GM21723 (cell line): ENCODE data around the gene CLDN18.

Experiments
- ATAC-seq: cut with Tn5 transposase; IDR thresholded peaks from one replicate; pipeline ENCODE4 v1.9.1; 2021; ENCODE audit warnings: mild to moderate bottlenecking, moderate library complexity; ENCODE audit not compliant: unreplicated experiment

The CLDN18 gene

GRCh38 chr3:138023754-138024153, 13.8 kb downstream of the CLDN18 start:
- no peak for ATAC-seq

- no peak for ATAC-seq
Observed at GRCh38 chr3:138025553-138025952, 15.6 kb downstream of the CLDN18 start.

- ATAC-seq: no peak
Observed at GRCh38 chr3:138027821-138028220, 17.9 kb downstream of the CLDN18 start.

GRCh38 chr3:138030734-138031280, 20.8 kb downstream of the CLDN18 start:
- ATAC-seq: no peak

- ATAC-seq: no peak
Observed at GRCh38 chr3:138031536-138031935, 21.6 kb downstream of the CLDN18 start.

- peak; percentile 46 for ATAC-seq
Observed at GRCh38 chr3:138032567-138032966, 22.6 kb downstream of the CLDN18 start.

- no peak for ATAC-seq
Observed at GRCh38 chr3:138033202-138033691, 23.3 kb downstream of the CLDN18 start.

- ATAC-seq: no peak
Observed at GRCh38 chr3:138034918-138035317, 25.0 kb downstream of the CLDN18 start.

- ATAC-seq: peak; percentile 41
Observed at GRCh38 chr3:138036572-138036971, 26.6 kb downstream of the CLDN18 start.

GRCh38 chr3:138038725-138039462, 28.9 kb downstream of the CLDN18 start:
- no peak for ATAC-seq

- no peak for ATAC-seq
Observed at GRCh38 chr3:138042043-138042442, 32.1 kb downstream of the CLDN18 start.

GRCh38 chr3:138043266-138044029, 33.5 kb downstream of the CLDN18 start:
- no peak for ATAC-seq

- ATAC-seq: no peak
Observed at GRCh38 chr3:138046085-138046484, 36.1 kb downstream of the CLDN18 start.

- ATAC-seq: no peak
Observed at GRCh38 chr3:138046955-138047354, 37.0 kb downstream of the CLDN18 start.

- ATAC-seq: no peak
Observed at GRCh38 chr3:138047596-138048158, 37.7 kb downstream of the CLDN18 start.

- no peak for ATAC-seq
Observed at GRCh38 chr3:138049157-138049919, 39.4 kb downstream of the CLDN18 start.

GRCh38 chr3:138051947-138052802, 42.2 kb downstream of the CLDN18 start:
- peak; percentile 88 for ATAC-seq

- no peak for ATAC-seq
Observed at GRCh38 chr3:138054057-138054456, 44.1 kb downstream of the CLDN18 start.

- ATAC-seq: no peak
Observed at GRCh38 chr3:138057384-138057783, 47.4 kb downstream of the CLDN18 start.

- ATAC-seq: no peak
Observed at GRCh38 chr3:138059261-138059660, 49.3 kb downstream of the CLDN18 start.
